Trophoblast cell (in vitro differentiated cells and primary cell): Measurements from ENCODE around the gene TRIM29.

Source experiments
- DNase-seq, 2 donors: peaks; one replicate each; pipeline ENCODE4 v3.0.0-alpha.2; 2016
- H2AFZ ChIP-seq: 2 replicates; pipeline ENCODE4 v1.6.1; 2013; ENCODE audit warnings: low read length, moderate library complexity, mild to moderate bottlenecking; ENCODE audit not compliant: insufficient read depth, poor library complexity
- H2AK5ac ChIP-seq: 2 replicates; pipeline ENCODE4 v1.6.1; 2013; ENCODE audit warnings: mild to moderate bottlenecking, low read length
- H2BK120ac ChIP-seq: 2 replicates; pipeline ENCODE4 v1.6.1; 2013; ENCODE audit warnings: low read length, mild to moderate bottlenecking, moderate library complexity; ENCODE audit not compliant: insufficient read depth, poor library complexity
- H2BK12ac ChIP-seq: 2 replicates; pipeline ENCODE4 v1.6.1; 2013; ENCODE audit warnings: mild to moderate bottlenecking, low read length, moderate library complexity
- H2BK5ac ChIP-seq: 2 replicates; pipeline ENCODE4 v1.6.1; 2013; ENCODE audit warnings: low read length, low read depth, moderate library complexity, mild to moderate bottlenecking; ENCODE audit not compliant: poor library complexity
- H3K14ac ChIP-seq: 2 replicates; pipeline ENCODE4 v1.6.1; 2013; ENCODE audit warnings: mild to moderate bottlenecking, low read length
- H3K18ac ChIP-seq: 2 replicates; pipeline ENCODE4 v1.6.1; 2013; ENCODE audit warnings: mild to moderate bottlenecking, low read length
- H3K23ac ChIP-seq: 2 replicates; pipeline ENCODE4 v1.6.1; 2013; ENCODE audit warnings: low read length
- H3K27ac ChIP-seq: 2 replicates; pipeline ENCODE4 v1.5.1; 2013; ENCODE audit warnings: low read depth, mild to moderate bottlenecking, inconsistent platforms, low read length, moderate library complexity
- H3K27me3 ChIP-seq: 2 replicates; pipeline ENCODE4 v1.6.1; 2013; ENCODE audit warnings: inconsistent platforms, mild to moderate bottlenecking, low read length, moderate library complexity; ENCODE audit not compliant: insufficient read depth
- H3K36me3 ChIP-seq, 2 experiments: 1 replicate in 1 of 2; 2 replicates in 1 of 2; pipeline ENCODE4 v1.6.1; 2013; ENCODE audit warnings: low read length in 2 of 2, mild to moderate bottlenecking in 2 of 2, moderate library complexity in 1 of 2; ENCODE audit not compliant: insufficient read depth in 2 of 2, control insufficient read depth in 1 of 2
- H3K4ac ChIP-seq: 2 replicates; pipeline ENCODE4 v1.6.1; 2013; ENCODE audit warnings: low read depth, mild to moderate bottlenecking, low read length, moderate library complexity
- H3K4me1 ChIP-seq, 2 experiments: 1 replicate in 1 of 2; 2 replicates in 1 of 2; pipeline ENCODE4 v1.6.1; 2013; ENCODE audit warnings: low read length in 2 of 2, mild to moderate bottlenecking in 2 of 2, moderate library complexity in 1 of 2; ENCODE audit not compliant: insufficient read depth in 2 of 2, control insufficient read depth in 1 of 2
- H3K4me2 ChIP-seq: 2 replicates; pipeline ENCODE4 v1.6.1; 2013; ENCODE audit warnings: inconsistent platforms, mild to moderate bottlenecking, low read length, moderate library complexity
- H3K4me3 ChIP-seq: 2 replicates; pipeline ENCODE4 v1.5.1; 2013; ENCODE audit warnings: mild to moderate bottlenecking, low read depth, low read length, inconsistent platforms
- H3K79me1 ChIP-seq: one replicate; pipeline ENCODE4 v1.6.1; 2013; ENCODE audit warnings: low read length
- H3K79me2 ChIP-seq: 2 replicates; pipeline ENCODE4 v1.6.1; 2013; ENCODE audit warnings: low read length, mild to moderate bottlenecking; ENCODE audit not compliant: control insufficient read depth, insufficient read depth, poor library complexity
- H3K9ac ChIP-seq: 2 replicates; pipeline ENCODE4 v1.6.1; 2013; ENCODE audit warnings: mild to moderate bottlenecking, low read length
- H3K9me3 ChIP-seq: 2 replicates; pipeline ENCODE4 v1.6.1; 2013; ENCODE audit warnings: low read depth, mild to moderate bottlenecking, control low read depth, inconsistent platforms, low read length; ENCODE audit not compliant: insufficient read depth
- H4K12ac ChIP-seq: 2 replicates; pipeline ENCODE4 v1.6.1; 2013; ENCODE audit warnings: low read depth, mild to moderate bottlenecking, low read length, moderate library complexity
- H4K8ac ChIP-seq: 2 replicates; pipeline ENCODE4 v1.6.1; 2013; ENCODE audit warnings: low read depth, mild to moderate bottlenecking, low read length, moderate library complexity
- H4K91ac ChIP-seq: one replicate; pipeline ENCODE4 v1.6.1; 2013; ENCODE audit warnings: low read depth, mild to moderate bottlenecking, low read length, moderate library complexity
- WGBS: extraction: QIAGEN DNeasy Blood & Tissue Kit; methylation state at CpG from one replicate; pipeline ENCODE4 v1.1.7; 2013; ENCODE audit warnings: missing lambda C conversion rate; ENCODE audit not compliant: insufficient read length, insufficient coverage; ENCODE audit errors: extremely low coverage; 5-methylcytosine and 5-hydroxymethylcytosine counted together

The TRIM29 gene

GRCh38 chr11:120130991-120131760, 6.7 kb downstream of the TRIM29 start:
- no peaks in the 10 kb centered on the region for H3K36me3 ChIP-seq
- H4K8ac ChIP-seq, result no peak overlapping the region
- no peak overlapping the region for H4K12ac ChIP-seq
- no peak for DNase-seq
- no peaks in the 10 kb centered on the region for H3K4me1 ChIP-seq
- H2BK5ac ChIP-seq, result no peak overlapping the region
- no peak overlapping the region for H3K4me2 ChIP-seq
- H3K79me2 ChIP-seq, result no peaks in the 10 kb centered on the region
- no peaks in the 10 kb centered on the region for H3K79me1 ChIP-seq
- no peak overlapping the region for H3K4me3 ChIP-seq
- no peak overlapping the region for H2BK12ac ChIP-seq
- no peak overlapping the region for H2AK5ac ChIP-seq
- no peaks in the 10 kb centered on the region for H3K27me3 ChIP-seq
- no peak overlapping the region for H3K14ac ChIP-seq
- no peak overlapping the region for H3K4ac ChIP-seq
- H2AFZ ChIP-seq, result no peak overlapping the region
- peaks cover 3% of the 10 kb centered on the region for H3K9me3 ChIP-seq
- no peak overlapping the region for H3K18ac ChIP-seq
- no peak overlapping the region for H3K9ac ChIP-seq
- H2BK120ac ChIP-seq, result no peak overlapping the region
- WGBS, result no CpG with 5 or more reads among the region's 8 CpGs
- H4K91ac ChIP-seq, result no peak overlapping the region
- H3K27ac ChIP-seq, result no peak overlapping the region
- no peak overlapping the region for H3K23ac ChIP-seq

DNA sequence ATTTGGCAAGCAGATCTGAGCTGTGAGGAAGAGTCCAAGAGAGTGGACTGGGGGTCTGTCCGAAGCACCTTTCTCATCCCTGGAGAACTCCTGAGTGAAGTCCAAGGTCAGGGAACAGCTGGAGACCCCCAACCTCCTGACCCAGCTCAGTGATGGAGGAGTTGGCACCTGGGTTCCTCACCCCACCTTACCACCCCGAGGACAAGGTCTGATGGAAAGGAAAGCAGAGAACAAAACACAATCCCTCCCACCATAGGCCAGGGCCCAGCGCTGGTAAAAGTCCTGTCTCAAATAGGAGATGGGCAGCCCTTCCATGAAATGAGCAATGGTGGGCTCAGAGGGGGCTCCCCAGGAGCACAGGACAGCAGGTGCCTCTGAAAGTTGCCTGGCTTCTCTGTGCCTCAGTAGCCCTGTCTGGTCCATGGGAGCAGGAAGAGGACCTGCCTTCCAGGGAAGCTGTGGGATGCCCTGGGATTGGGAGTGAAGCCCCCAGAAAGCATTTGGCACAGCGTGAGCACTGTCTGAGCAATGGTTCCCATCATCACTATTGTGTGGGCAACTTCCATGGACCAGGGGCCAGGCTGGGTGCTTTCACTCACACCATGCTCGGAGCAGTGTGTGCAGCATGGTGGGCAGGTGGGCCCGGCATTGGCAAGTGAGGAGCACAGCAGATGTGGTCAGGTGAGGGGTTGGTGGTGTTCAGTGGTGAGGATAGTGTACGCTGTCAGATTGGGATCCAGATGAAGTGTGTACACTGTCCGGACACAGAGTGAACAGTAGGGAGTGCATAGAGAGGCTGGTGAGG, 7.5 kb downstream of the TRIM29 start:
- H3K4me1 ChIP-seq, result no peaks in the 10 kb centered on the region
- no peak overlapping the region for H3K4me2 ChIP-seq
- no peaks in the 10 kb centered on the region for H3K36me3 ChIP-seq
- H2BK5ac ChIP-seq, result no peak overlapping the region
- H2AFZ ChIP-seq, result no peak overlapping the region
- no peak overlapping the region for H3K4me3 ChIP-seq
- DNase-seq, result no peak
- no peaks in the 10 kb centered on the region for H3K79me1 ChIP-seq
- WGBS, result no CpG with 5 or more reads among the region's 8 CpGs
- no peak overlapping the region for H2BK120ac ChIP-seq
- H3K23ac ChIP-seq, result no peak overlapping the region
- no peak overlapping the region for H2BK12ac ChIP-seq
- H3K4ac ChIP-seq, result no peak overlapping the region
- no peak overlapping the region for H3K18ac ChIP-seq
- H3K27ac ChIP-seq, result no peak overlapping the region
- no peak overlapping the region for H3K9ac ChIP-seq
- H2AK5ac ChIP-seq, result no peak overlapping the region
- H3K27me3 ChIP-seq, result no peaks in the 10 kb centered on the region
- H4K12ac ChIP-seq, result no peak overlapping the region
- H4K8ac ChIP-seq, result no peak overlapping the region
- H3K14ac ChIP-seq, result no peak overlapping the region
- H3K79me2 ChIP-seq, result no peaks in the 10 kb centered on the region
- no peak overlapping the region for H4K91ac ChIP-seq
- peaks cover 3% of the 10 kb centered on the region for H3K9me3 ChIP-seq

DNA sequence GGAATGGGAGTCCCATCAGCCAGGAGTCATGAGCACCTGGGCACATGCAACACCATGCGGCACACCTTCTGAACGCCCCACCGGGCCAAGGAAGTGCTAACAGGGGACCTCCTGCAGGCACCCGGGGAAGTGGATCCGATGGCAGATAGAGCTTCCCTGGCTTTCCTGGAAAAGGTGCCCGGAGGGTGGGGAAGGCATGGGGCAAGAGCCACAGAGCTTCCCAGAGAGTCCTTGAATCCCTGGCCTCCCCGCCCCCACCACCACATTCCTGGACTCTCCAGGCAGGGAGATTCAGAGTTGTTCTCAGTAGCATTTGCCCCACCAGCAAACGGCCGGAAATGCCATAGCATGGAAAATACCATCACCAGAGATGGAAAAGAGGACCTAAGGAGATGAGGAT, 8.3 kb downstream of the TRIM29 start:
- Histone ChIP-seq H4K12ac (no peak overlapping the region), H3K23ac (no peak overlapping the region), H3K9ac (no peak overlapping the region), H2BK5ac (no peak overlapping the region), H4K8ac (no peak overlapping the region), H3K79me1 (no peaks in the 10 kb centered on the region), H3K4me1 (no peaks in the 10 kb centered on the region), H3K36me3 (no peaks in the 10 kb centered on the region), H2BK120ac (no peak overlapping the region), H3K27me3 (no peaks in the 10 kb centered on the region), H2AFZ (no peak overlapping the region), H3K4ac (no peak overlapping the region), H3K14ac (no peak overlapping the region), H3K4me2 (no peak overlapping the region), H3K9me3 (peaks cover 5% of the 10 kb centered on the region), H3K4me3 (no peak overlapping the region), H2BK12ac (no peak overlapping the region), H4K91ac (no peak overlapping the region), H3K27ac (no peak overlapping the region), H3K79me2 (no peaks in the 10 kb centered on the region), H3K18ac (no peak overlapping the region), H2AK5ac (no peak overlapping the region)
- WGBS, result no CpG with 5 or more reads among the region's 9 CpGs
- peak; percentile 27 to 41 for DNase-seq

DNA sequence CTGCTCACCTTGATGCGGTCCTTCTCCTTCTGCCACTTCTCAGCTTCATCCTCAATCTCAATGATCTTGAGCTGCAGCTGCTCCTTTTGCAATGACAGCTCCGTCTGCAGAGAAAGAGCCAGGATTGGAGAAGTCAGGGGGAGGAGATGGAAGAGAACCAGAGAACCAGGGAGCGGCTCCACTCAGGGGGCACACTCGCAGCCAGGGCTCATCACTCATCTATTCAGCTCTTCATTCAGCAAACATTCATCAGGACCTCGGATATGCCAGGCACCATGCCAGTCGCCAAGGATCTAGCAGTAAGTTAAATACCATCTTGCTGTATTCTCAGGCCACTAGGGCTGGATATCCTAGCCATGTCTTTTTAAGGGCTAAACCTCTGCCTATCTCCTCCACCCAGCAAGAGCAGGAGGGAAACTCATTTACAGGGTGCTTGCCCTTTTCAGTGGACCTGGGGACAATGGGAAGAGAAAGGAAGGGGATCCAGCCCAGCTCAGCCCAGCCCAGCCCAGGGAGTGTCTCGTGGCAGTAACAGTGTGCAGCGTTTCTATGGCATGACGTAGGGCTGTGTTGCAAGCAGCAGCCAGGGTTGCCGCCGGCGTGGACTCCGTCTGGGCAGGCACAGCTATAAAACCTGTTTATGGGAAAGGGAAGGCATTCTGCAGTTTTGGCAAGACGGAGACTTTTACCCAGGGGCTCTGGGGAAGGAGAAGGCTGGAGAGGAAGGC, 9.4 kb downstream of the TRIM29 start:
- Histone ChIP-seq H3K23ac (no peak overlapping the region), H3K18ac (no peak overlapping the region), H3K4me2 (no peak overlapping the region), H4K91ac (no peak overlapping the region), H3K79me2 (no peaks in the 10 kb centered on the region), H3K9me3 (peaks cover 5% of the 10 kb centered on the region), H3K27ac (no peak overlapping the region), H3K9ac (no peak overlapping the region), H2BK5ac (no peak overlapping the region), H3K79me1 (no peaks in the 10 kb centered on the region), H3K4me1 (peaks cover 0 to 4% of the 10 kb centered on the region in 2 experiments), H3K36me3 (no peaks in the 10 kb centered on the region), H2BK12ac (no peak overlapping the region), H2AFZ (no peak overlapping the region), H4K12ac (no peak overlapping the region), H2BK120ac (no peak overlapping the region), H2AK5ac (no peak overlapping the region), H3K27me3 (no peaks in the 10 kb centered on the region), H4K8ac (no peak overlapping the region), H3K4ac (no peak overlapping the region), H3K4me3 (no peak overlapping the region), H3K14ac (no peak overlapping the region)
- WGBS, result no CpG with 5 or more reads among the region's 14 CpGs
- DNase-seq, result peak; percentile 89 to 91
